Adrenal gland (tissue), 12 donors: Measurements from ENCODE around the gene GNPTG. TPM values are rescaled to one million over a fixed set of nuclear protein-coding genes. Genes with fewer than 3 reads are reported as not detected.

Experiments used
- DNase-seq, 7 donors: peaks; one replicate each; pipeline ENCODE4 v3.0.0-alpha.2; 2019 to 2020
- H3K27ac ChIP-seq, 5 donors: fragments of 200-600 bp; sonication (generic) in 4 of 5; 1 replicate in 3 of 5; 2 replicates in 2 of 5; pipeline versions ENCODE4 v1.5.1 to v1.8.0; 2016 to 2020; ENCODE audit warnings: mild to moderate bottlenecking in 1 of 5
- H3K27me3 ChIP-seq: fragments of 200-600 bp; 2 replicates; pipeline ENCODE4 v1.8.0; 2021
- H3K36me3 ChIP-seq, 2 donors: fragments of 200-600 bp; replicated peaks in 1 of 2; 1 replicate in 1 of 2; 2 replicates in 1 of 2; pipeline versions ENCODE4 v1.5.1 to v1.8.0; 2018 to 2022
- H3K4me1 ChIP-seq, 2 donors: fragments of 200-600 bp; replicated peaks in 1 of 2; 1 replicate in 1 of 2; 2 replicates in 1 of 2; pipeline versions ENCODE4 v1.5.1 to v1.8.0; 2018 to 2021
- H3K4me3 ChIP-seq, 4 donors: fragments of 200-600 bp; sonication (generic) in 3 of 4; one replicate each; pipeline ENCODE4 v1.5.1; 2016 to 2018
- H3K9me3 ChIP-seq, 3 donors: fragments of 200-600 bp; sonication (generic) in 1 of 3; replicated peaks in 1 of 3; 1 replicate in 2 of 3; 2 replicates in 1 of 3; pipeline versions ENCODE4 v1.5.1 to v1.8.0; 2016 to 2021
- CTCF ChIP-seq, 6 experiments: fragments of 450-650 bp in 4 of 6; fragments of 200-600 bp in 2 of 6; sonication (generic) in 1 of 6; IDR thresholded peaks; 1 replicate in 5 of 6; 2 replicates in 1 of 6; pipeline versions ENCODE4 v1.5.1 to v1.8.0; 2016 to 2021; ENCODE audit warnings: antibody characterized with exemption in 6 of 6, mild to moderate bottlenecking in 2 of 6, moderate library complexity in 1 of 6
- POLR2A ChIP-seq, 2 donors: fragments of 450-650 bp; IDR thresholded peaks; one replicate each; pipeline ENCODE4 v1.6.1; 2017; ENCODE audit warnings: antibody characterized with exemption in 2 of 2, mild to moderate bottlenecking in 2 of 2, moderate library complexity in 1 of 2
- WGBS, 4 donors: extraction: QIAGEN DNeasy Blood & Tissue Kit in 2 of 4; methylation state at CpG; one replicate each; pipeline versions ENCODE4 v1.1.5 to v1.1.7; 2013 to 2017; 5-methylcytosine and 5-hydroxymethylcytosine counted together
- intact Hi-C, 2 donors: fragments of 100-400 bp; cut with DNase I; formaldehyde crosslinking; loops; one replicate each; pipeline versions ENCODE4 v1.14.1 to v1.15.0; 2022 to 2023
- polyA plus RNA-seq, 3 donors: library from polyadenylated mRNA; stranded (reverse); fragments of 200-250 nt in 2 of 3; fragments of 350-450 nt in 1 of 3; fragmentation: Illumina TruSeq in 1 of 3; extraction: RNeasy Lipid Tissue Mini Kit (QIAGEN cat#74804) in 1 of 3; gene quantifications; one replicate each; pipeline ENCODE4 v1.2.3, GENCODE V29; 2013 to 2014
- total RNA-seq, 9 donors: library from RNA; depleted of rRNA in 4 of 9; stranded (reverse); fragments of >200 nt in 4 of 9; fragments of 120-200 nt in 1 of 9; fragmentation: NEBNext Ultra II Directional in 1 of 9; extraction: Animal tissue kit (Norgen Biotek cat#: 25700) in 1 of 9; gene quantifications; one replicate each; pipeline versions ENCODE4 v1.1.0 to v1.2.4, GENCODE V29; 2013 to 2023
- donor health status: healthy with polysubstance abuse.
- donor health status: Bipolar disorder and iron deficiency.
- donor health status: DM: yes; HTN: yes; CAD: no.
- donor health status: DM: no; HTN: no; CAD: no.
- donor health status: DM: no; HTN: no; CAD: no.
- donor health status: DM: yes; HTN: yes; CAD: no.

The GNPTG gene
- total and polyA plus RNA-seq, 12 donors: 95.9 to 659 (median 284) TPM

DNA sequence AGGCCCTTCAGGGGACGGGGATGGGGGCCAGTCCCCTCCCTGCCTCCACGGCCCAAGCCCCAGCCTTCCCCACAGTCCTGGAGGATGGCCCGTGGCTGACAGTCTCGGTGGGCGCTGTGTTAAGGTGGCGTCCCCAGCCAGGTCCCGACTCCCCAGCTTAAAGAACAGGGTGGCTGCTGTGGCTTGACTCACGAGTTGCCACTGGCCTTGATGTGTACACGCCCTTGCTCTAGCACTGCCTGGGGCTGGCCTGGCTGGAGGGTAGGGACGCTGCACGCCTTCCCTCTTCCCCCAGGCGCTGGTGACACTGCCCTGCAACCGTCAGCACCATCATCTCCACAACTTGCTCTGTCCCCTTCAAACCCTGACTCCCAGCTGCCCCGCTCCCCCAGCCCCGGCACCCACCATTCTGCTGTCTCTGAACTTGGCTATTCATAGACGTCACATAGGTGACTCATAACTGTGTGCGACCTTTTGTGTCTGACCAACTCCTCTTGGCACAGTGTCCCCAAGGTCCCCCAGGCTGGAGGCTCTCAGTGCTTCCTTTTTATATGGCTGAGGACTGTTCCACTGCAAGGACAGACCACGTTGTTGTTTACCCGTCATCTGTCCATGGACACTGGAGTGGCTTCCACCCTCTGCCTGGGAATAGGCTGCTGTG lies 6.3 kb downstream of the GNPTG start:
- intact Hi-C loops: no loop called here
- Histone ChIP-seq H3K36me3 (peaks cover 0 to 23% of the 10 kb centered on the region in 2 donors), H3K27ac (peak overlapping the region; percentile 86 to 98 (median 95)), H3K9me3 (no peaks in the 10 kb centered on the region), H3K4me3 (peak overlapping the region in 1 of 4 donors; percentile 8), H3K27me3 (no peaks in the 10 kb centered on the region), H3K4me1 (peaks cover 46% of the 10 kb centered on the region in 2 donors)
- DNase-seq: peak; percentile 88 to 96 (median 94)
- TF ChIP-seq POLR2A (IDR thresholded peaks at IDR 0.05) (peak; percentile 34 to 73), CTCF (IDR thresholded peaks at IDR 0.05) (no peak)
- WGBS, 4 donors: 42 to 49% (median 45%) methylated on average over 11 to 19 of the region's 19 CpGs

DNA sequence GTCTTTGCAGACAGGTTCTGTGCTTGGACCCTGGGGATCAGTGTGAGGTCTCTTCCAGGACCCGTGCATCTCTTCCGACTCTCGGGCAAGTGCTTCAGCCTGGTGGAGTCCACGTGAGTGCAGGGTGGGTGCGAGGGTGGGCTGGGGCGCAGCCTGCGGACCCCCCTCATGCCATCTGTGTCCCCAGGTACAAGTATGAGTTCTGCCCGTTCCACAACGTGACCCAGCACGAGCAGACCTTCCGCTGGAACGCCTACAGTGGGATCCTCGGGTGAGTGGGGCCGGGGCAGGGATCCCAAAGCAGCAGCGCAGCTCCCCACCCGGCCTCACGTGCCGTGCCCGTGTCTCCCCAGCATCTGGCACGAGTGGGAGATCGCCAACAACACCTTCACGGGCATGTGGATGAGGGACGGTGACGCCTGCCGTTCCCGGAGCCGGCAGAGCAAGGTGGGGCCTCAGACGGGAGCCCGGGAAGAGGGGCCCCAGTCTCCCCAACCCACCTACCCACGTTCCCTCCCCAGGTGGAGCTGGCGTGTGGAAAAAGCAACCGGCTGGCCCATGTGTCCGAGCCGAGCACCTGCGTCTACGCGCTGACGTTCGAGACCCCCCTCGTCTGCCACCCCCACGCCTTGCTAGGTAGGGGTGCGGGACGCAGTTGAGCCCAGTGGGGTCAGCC lies 10.1 kb downstream of the GNPTG start:
- no peaks in the 10 kb centered on the region for H3K27me3 ChIP-seq
- 91 to 93% (median 92%) methylated on average over 28 to 43 of the region's 43 CpGs for WGBS, 4 donors
- TF ChIP-seq CTCF (IDR thresholded peaks at IDR 0.05) (no peak), POLR2A (IDR thresholded peaks at IDR 0.05) (no peak)
- DNase-seq: peak in 1 of 7 donors; percentile 29
- peak overlapping the region in 2 of 5 donors; percentile 18 to 82 for H3K27ac ChIP-seq
- H3K4me1 ChIP-seq: peaks cover 23 to 28% of the 10 kb centered on the region in 2 donors
- no peaks in the 10 kb centered on the region for H3K9me3 ChIP-seq
- no peak overlapping the region for H3K4me3 ChIP-seq
- intact Hi-C loops: loop anchor here in 1 of 2 donors (10.0 kb wide), 1 partner anchor 53 kb away; the partner anchor contains the start of gene UNKL
- H3K36me3 ChIP-seq: peaks cover 0 to 59% of the 10 kb centered on the region in 2 donors

DNA sequence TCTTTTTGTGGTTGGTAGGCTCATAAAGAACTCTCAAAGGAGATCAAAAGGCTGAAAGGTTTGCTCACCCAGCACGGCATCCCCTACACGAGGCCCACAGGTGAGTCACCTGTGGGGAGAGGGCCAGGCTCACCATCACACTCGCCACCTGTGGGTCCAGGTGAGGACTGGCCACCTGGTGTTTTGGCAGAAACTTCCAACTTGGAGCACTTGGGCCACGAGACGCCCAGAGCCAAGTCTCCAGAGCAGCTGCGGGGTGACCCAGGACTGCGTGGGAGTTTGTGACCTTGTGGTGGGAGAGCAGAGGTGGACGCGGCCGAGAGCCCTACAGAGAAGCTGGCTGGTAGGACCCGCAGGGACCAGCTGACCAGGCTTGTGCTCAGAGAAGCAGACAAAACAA lies 11.1 kb downstream of the GNPTG start:
- no peaks in the 10 kb centered on the region for H3K27me3 ChIP-seq
- peaks cover 0 to 64% of the 10 kb centered on the region in 2 donors for H3K36me3 ChIP-seq
- no peak overlapping the region for H3K4me3 ChIP-seq
- H3K4me1 ChIP-seq: peaks cover 18% of the 10 kb centered on the region in 2 donors
- H3K9me3 ChIP-seq: no peaks in the 10 kb centered on the region
- TF ChIP-seq POLR2A (IDR thresholded peaks at IDR 0.05) (no peak), CTCF (IDR thresholded peaks at IDR 0.05) (no peak)
- peak in 4 of 7 donors; percentile 47 to 69 (median 58) for DNase-seq
- 44 to 66% (median 48%) methylated on average over 7 to 11 of the region's 11 CpGs for WGBS, 4 donors
- intact Hi-C loops: loop anchor here in 1 of 2 donors (10.0 kb wide), 1 partner anchor 52 kb away; the partner anchor contains the start of gene UNKL
- peak overlapping the region; percentile 18 to 82 (median 40) for H3K27ac ChIP-seq

DNA sequence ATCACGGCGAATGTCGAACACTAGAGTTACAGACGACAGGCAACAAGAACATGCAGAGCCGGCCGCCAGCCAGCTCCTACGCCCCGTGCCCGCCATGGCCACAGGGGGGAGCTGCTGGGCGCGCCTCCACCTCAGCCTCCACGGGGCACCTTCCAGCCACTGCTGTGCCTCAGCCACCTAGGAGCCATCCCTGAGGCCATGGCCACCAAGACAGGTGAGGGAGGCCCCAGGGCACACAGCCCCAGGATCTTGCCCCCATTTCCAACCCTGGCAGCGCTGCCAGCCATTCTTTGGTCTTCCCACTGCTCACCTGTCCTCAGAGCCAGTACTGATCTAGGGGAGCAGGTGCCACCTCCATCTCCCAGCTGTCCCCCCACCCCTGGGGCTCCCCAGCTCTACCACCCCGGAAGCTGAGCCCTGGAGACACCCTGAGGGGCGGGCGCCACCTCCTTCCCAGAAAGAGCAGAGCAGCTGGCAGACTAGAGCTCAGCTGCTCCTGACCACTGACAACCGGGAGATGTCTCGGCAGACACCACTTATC lies 11.8 kb downstream of the GNPTG start:
- peak; percentile 71 to 85 (median 81) for DNase-seq
- WGBS, 4 donors: 32 to 63% (median 38%) methylated on average over 8 to 18 of the region's 18 CpGs
- Histone ChIP-seq H3K27ac (peak overlapping the region in 3 of 5 donors; percentile 18 to 82 (median 60)), H3K9me3 (no peaks in the 10 kb centered on the region), H3K27me3 (no peaks in the 10 kb centered on the region), H3K4me1 (peaks cover 13 to 14% of the 10 kb centered on the region in 2 donors), H3K4me3 (no peak overlapping the region), H3K36me3 (peaks cover 0 to 67% of the 10 kb centered on the region in 2 donors)
- no peak for TF ChIP-seq POLR2A (IDR thresholded peaks at IDR 0.05)
- TF ChIP-seq CTCF (IDR thresholded peaks at IDR 0.05): peak; percentile 67 to 83 (median 74)
- intact Hi-C loops: loop anchor here in 1 of 2 donors (10.0 kb wide), 1 partner anchor 51 kb away; the partner anchor contains the start of gene UNKL
